Right lobe of liver (tissue), 4 donors: ENCODE data around the gene HORMAD2.

Experiments
- POLR2A ChIP-seq: fragments of 450-650 bp; IDR thresholded peaks from one replicate; pipeline ENCODE4 v1.6.1; 2017; ENCODE audit warnings: antibody characterized with exemption, mild to moderate bottlenecking
- TF ChIP-seq, protein P1 (sequence below), 4 donors: fragments of 200-600 bp in 3 of 4; fragments of 450-650 bp in 1 of 4; IDR thresholded peaks; one replicate each; pipeline versions ENCODE4 v1.5.1 to v1.8.0; 2016 to 2022; ENCODE audit warnings: antibody characterized with exemption in 4 of 4, mild to moderate bottlenecking in 2 of 4
- donor health status: DM: no; HTN: no; CAD: no.
- donor health status: DM: no; HTN: no; CAD: no.
- donor health status: DM: no; HTN: yes; CAD: no.

DNA sequence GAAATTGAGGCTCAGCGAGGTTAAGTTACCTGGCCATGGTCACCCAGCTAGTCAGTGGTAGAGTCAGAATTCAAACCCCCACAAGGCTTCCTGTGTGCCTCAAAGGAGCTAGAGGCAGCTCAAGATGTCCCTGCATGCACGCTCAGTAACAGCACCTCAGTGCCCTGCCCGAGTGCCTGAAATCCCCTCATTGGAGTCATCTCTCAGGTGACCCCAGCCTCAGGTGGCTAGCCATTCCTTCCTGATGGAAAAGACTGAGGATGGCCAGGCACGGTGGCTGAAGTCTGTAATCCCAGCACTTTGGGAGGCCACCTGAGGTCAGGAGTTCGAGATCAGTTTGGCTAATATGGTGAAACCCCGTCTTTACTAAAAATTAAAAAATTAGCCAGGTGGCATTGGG, 129.4 kb downstream of the HORMAD2 start:
- TF ChIP-seq, protein P1, sequence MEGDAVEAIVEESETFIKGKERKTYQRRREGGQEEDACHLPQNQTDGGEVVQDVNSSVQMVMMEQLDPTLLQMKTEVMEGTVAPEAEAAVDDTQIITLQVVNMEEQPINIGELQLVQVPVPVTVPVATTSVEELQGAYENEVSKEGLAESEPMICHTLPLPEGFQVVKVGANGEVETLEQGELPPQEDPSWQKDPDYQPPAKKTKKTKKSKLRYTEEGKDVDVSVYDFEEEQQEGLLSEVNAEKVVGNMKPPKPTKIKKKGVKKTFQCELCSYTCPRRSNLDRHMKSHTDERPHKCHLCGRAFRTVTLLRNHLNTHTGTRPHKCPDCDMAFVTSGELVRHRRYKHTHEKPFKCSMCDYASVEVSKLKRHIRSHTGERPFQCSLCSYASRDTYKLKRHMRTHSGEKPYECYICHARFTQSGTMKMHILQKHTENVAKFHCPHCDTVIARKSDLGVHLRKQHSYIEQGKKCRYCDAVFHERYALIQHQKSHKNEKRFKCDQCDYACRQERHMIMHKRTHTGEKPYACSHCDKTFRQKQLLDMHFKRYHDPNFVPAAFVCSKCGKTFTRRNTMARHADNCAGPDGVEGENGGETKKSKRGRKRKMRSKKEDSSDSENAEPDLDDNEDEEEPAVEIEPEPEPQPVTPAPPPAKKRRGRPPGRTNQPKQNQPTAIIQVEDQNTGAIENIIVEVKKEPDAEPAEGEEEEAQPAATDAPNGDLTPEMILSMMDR (IDR thresholded peaks at IDR 0.05): no peak
- no peak for TF ChIP-seq POLR2A
